ENCODE data around the gene CYP26B1. TPM values are rescaled to one million over a fixed set of nuclear protein-coding genes. Genes with fewer than 3 reads are reported as not detected.

The CYP26B1 gene
- total and polyA plus RNA-seq, 12 donors: 0.88 to 8.3 (median 4.7) TPM

DNA sequence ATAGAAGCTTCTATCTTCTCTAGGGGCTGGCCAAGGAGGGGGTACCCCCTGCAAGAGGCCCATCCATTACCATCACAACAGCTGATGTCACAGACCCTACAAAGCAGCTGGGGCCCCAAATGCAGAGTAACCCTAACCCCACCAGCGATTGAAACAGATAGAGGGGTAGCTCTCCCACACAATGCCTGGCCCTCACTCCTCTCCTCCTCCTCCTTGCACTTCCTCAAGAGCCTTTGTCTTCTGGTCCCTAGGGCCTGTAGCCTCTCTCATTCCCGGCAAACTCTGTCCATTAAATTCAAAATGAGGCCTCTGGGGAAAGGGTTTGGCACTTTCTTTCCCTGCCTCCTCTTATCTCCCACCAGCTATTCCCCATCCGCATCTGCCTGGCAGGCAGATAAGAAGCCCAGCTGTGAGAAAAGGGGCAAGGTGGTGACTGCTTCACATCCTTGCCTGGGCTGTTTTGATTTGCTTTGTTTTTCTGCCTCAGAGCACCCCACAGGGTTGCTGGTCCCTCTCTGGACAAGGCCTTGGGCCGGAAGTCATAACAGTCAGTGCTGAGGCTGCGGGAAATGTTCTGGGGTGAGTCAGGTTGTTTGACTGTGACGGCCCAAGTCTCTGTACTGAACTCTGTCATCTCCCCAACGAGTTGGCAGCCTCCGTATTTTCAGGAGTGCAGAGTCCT is 26.1 kb upstream of the CYP26B1 start:
- ATAC-seq (peak in 7 of 8 donors; percentile 16 to 42 (median 29)), DNase-seq (no peak)
- Histone ChIP-seq H3K36me3 (peaks cover 0 to 42% (median 17%) of the 10 kb centered on the region in 9 donors), H3K4me1 (peaks cover 0 to 10% (median 0%) of the 10 kb centered on the region in 9 donors), H3K4me3 (no peak overlapping the region), H3K27me3 (no peaks in the 10 kb centered on the region), H3K9me3 (peaks cover 0 to 4% (median 0%) of the 10 kb centered on the region in 11 donors), H3K27ac (no peak overlapping the region)
- TF ChIP-seq, protein P1, sequence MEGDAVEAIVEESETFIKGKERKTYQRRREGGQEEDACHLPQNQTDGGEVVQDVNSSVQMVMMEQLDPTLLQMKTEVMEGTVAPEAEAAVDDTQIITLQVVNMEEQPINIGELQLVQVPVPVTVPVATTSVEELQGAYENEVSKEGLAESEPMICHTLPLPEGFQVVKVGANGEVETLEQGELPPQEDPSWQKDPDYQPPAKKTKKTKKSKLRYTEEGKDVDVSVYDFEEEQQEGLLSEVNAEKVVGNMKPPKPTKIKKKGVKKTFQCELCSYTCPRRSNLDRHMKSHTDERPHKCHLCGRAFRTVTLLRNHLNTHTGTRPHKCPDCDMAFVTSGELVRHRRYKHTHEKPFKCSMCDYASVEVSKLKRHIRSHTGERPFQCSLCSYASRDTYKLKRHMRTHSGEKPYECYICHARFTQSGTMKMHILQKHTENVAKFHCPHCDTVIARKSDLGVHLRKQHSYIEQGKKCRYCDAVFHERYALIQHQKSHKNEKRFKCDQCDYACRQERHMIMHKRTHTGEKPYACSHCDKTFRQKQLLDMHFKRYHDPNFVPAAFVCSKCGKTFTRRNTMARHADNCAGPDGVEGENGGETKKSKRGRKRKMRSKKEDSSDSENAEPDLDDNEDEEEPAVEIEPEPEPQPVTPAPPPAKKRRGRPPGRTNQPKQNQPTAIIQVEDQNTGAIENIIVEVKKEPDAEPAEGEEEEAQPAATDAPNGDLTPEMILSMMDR (IDR thresholded peaks at IDR 0.05): no peak
- 48 to 53% methylated on average over 8 of the region's 8 CpGs for WGBS, 2 donors
- intact Hi-C loops (cut with DNase I): no loop called here

DNA sequence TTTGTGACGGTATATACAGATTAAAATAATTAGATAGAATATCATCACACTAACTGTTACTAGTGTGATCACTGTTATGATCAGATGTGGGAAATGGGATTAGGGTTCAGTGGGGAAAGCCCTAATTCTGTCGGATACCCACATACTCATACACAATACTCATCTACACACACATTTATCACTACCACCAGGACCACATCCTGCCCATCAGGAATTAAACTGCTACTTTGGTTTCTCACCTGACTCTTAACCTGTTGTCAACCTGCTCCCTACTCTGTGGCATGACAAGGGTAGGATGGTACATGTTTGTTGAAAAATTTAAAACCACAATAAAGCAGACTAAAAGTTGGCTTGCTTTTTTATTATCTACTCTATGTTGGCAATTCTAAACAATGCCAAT is 24.8 kb upstream of the CYP26B1 start:
- no peak overlapping the region for H3K27ac ChIP-seq
- ATAC-seq (no peak), DNase-seq (no peak)
- intact Hi-C loops (cut with DNase I): no loop called here
- H3K27me3 ChIP-seq: no peaks in the 10 kb centered on the region
- H3K36me3 ChIP-seq: peaks cover 0 to 29% (median 4%) of the 10 kb centered on the region in 9 donors
- TF ChIP-seq, protein P1 (IDR thresholded peaks at IDR 0.05): no peak
- H3K4me3 ChIP-seq: no peak overlapping the region
- WGBS, 2 donors: 93 to 98% methylated on average over 2 of the region's 2 CpGs
- H3K4me1 ChIP-seq: peaks cover 0 to 10% (median 0%) of the 10 kb centered on the region in 9 donors
- H3K9me3 ChIP-seq: peaks cover 0 to 10% (median 0%) of the 10 kb centered on the region in 11 donors

DNA sequence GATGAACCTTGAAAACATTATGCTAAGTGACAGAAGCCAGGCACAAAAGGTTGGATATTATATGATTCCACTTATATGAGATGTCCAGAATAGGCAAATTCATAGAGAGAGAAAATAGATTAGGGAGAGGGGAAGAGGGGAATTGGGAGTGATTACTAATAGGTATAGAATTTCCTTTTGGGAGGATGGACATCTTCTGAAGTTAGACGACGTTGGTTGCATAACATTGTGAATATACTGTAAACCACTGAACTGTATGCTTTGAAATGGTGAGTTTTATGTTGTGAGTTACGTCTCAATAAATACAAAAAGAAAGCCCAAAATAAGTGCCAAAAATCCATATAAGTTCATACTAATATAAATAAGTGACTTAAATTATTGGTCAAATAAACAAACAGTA is 18.6 kb upstream of the CYP26B1 start:
- 80 to 85% methylated on average over 3 of the region's 3 CpGs for WGBS, 2 donors
- H3K4me1 ChIP-seq: no peaks in the 10 kb centered on the region
- no peaks in the 10 kb centered on the region for H3K27me3 ChIP-seq
- no peak overlapping the region for H3K4me3 ChIP-seq
- intact Hi-C loops (cut with DNase I): loop anchor here in 1 of 10 donors (10.0 kb wide), 1 partner anchor 409 kb away; no protein-coding TSS in a partner anchor
- H3K9me3 ChIP-seq: peaks cover 0 to 10% (median 0%) of the 10 kb centered on the region in 11 donors
- ATAC-seq: no peak
- no peaks in the 10 kb centered on the region for H3K36me3 ChIP-seq
- no peak overlapping the region for H3K27ac ChIP-seq
- TF ChIP-seq, protein P1 (IDR thresholded peaks at IDR 0.05): no peak
- DNase-seq: no peak

DNA sequence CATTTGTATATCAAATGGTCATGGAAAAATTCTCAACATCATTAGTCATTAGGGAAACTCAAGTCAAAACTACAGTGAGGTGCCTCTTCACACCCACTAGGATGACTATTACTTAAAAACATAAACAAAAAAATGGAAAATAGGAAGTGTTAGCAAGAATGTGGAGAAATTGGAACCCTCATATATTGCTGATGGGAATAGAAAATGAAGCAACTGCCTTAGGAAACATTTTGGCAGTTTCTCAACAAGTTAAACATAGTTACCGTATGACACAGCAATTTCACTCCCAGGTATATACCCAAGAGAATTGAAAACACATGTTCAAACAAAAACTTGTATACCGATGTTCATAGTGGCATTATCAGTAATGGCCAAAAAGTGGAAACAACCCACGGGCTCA is 18.1 kb upstream of the CYP26B1 start:
- ATAC-seq (no peak), DNase-seq (no peak)
- H3K9me3 ChIP-seq: peaks cover 0 to 10% (median 0%) of the 10 kb centered on the region in 11 donors
- TF ChIP-seq, protein P1 (IDR thresholded peaks at IDR 0.05): no peak
- no peaks in the 10 kb centered on the region for H3K36me3 ChIP-seq
- H3K4me1 ChIP-seq: no peaks in the 10 kb centered on the region
- no peak overlapping the region for H3K27ac ChIP-seq
- no peak overlapping the region for H3K4me3 ChIP-seq
- WGBS, 2 donors: 88 to 93% methylated on average over 3 of the region's 3 CpGs
- no peaks in the 10 kb centered on the region for H3K27me3 ChIP-seq
- intact Hi-C loops (cut with DNase I): loop anchor here in 1 of 10 donors (10.0 kb wide), 1 partner anchor 409 kb away; no protein-coding TSS in a partner anchor

Measured in heart right ventricle (tissue), 16 donors.